ENCODE results near the gene FANCB. TPM values are rescaled to one million over a fixed set of nuclear protein-coding genes. Genes with fewer than 3 reads are reported as not detected.

Gene FANCB
- total RNA-seq, 1 experiment from 2014 or later: 11.6 TPM

GRCh38 chrX:14915596-14915995, 42.7 kb upstream of the FANCB start:
- Histone ChIP-seq H3K36me3 (ENCODE audit: low read depth, low read length) (peaks cover 5% of the 10 kb centered on the region; the same call in 1 of the 2 replicates), H3K9me3 (ENCODE audit: low read length) (no peaks in the 10 kb centered on the region), H2AFZ (ENCODE audit: low read length) (no peak overlapping the region), H3K79me2 (ENCODE audit: low read length) (no peaks in the 10 kb centered on the region), H3K4me2 (ENCODE audit: low read length) (peak overlapping the region; percentile 33; the same call in 1 of the 2 replicates), H4K20me1 (ENCODE audit: low read length) (no peaks in the 10 kb centered on the region), H3K9ac (ENCODE audit: low read length) (no peak overlapping the region), H3K27ac (ENCODE audit: low read length) (peak overlapping the region; percentile 41; the same call in 1 of the 2 replicates), H3F3A (ENCODE audit: low read length, unreplicated experiment) (no peaks in the 10 kb centered on the region), H3K27me3 (ENCODE audit: low read length) (no peaks in the 10 kb centered on the region), H3K9me2 (replicated peaks; ENCODE audit: low read length) (no peaks in the 10 kb centered on the region), H3K4me3 (ENCODE audit: low read length) (no peak overlapping the region), H3K4me1 (ENCODE audit: insufficient read depth, low read length) (peaks cover 17% of the 10 kb centered on the region)
- peak; percentile 28 for DNase-seq
- ChIA-PET POLR2A (ENCODE audit: unreplicated experiment) (no interaction called here), CTCF (no interaction called here)
- no peak for TF ChIP-seq CTCF (conservative IDR thresholded peaks at IDR 0.05; ENCODE audit: low read depth, low read length)
- no peak for TF ChIP-seq EZH2phosphoT487 (IDR thresholded peaks at IDR 0.05; ENCODE audit: borderline replicate concordance, low read length)
- no peak for TF ChIP-seq EZH2 (IDR thresholded peaks at IDR 0.05; ENCODE audit: low read length, unreplicated experiment)
- intact Hi-C loops (cut with micrococcal nuclease): no loop called here
- BruUV-seq (replicated peaks): no TSS peak
- no peak for ATAC-seq

GRCh38 chrX:14913241-14913640, 40.4 kb upstream of the FANCB start:
- ATAC-seq: no peak
- CTCF ChIA-PET: no interaction called here
- H3K4me1 ChIP-seq (ENCODE audit: insufficient read depth, low read length): peaks cover 17% of the 10 kb centered on the region

More at GRCh38 chrX:14913241-14913640, 40.4 kb upstream of the FANCB start:
- no TSS peak for BruUV-seq (replicated peaks)
- Histone ChIP-seq H3K9me3 (ENCODE audit: low read length) (no peaks in the 10 kb centered on the region), H3K79me2 (ENCODE audit: low read length) (no peaks in the 10 kb centered on the region), H3K4me2 (ENCODE audit: low read length) (no peak overlapping the region), H2AFZ (ENCODE audit: low read length) (no peak overlapping the region), H3K27ac (ENCODE audit: low read length) (no peak overlapping the region), H3K9me2 (replicated peaks; ENCODE audit: low read length) (no peaks in the 10 kb centered on the region), H3K9ac (ENCODE audit: low read length) (no peak overlapping the region), H3F3A (ENCODE audit: low read length, unreplicated experiment) (no peaks in the 10 kb centered on the region), H3K27me3 (ENCODE audit: low read length) (no peaks in the 10 kb centered on the region), H3K36me3 (ENCODE audit: low read depth, low read length) (peaks cover 5% of the 10 kb centered on the region; the same call in 1 of the 2 replicates), H4K20me1 (ENCODE audit: low read length) (no peaks in the 10 kb centered on the region), H3K4me3 (ENCODE audit: low read length) (no peak overlapping the region)
- POLR2A ChIA-PET (ENCODE audit: unreplicated experiment): no interaction called here
- intact Hi-C loops (cut with micrococcal nuclease): no loop called here
- peak; percentile 3 for DNase-seq
- TF ChIP-seq EZH2 (IDR thresholded peaks at IDR 0.05; ENCODE audit: low read length, unreplicated experiment) (no peak), CTCF (conservative IDR thresholded peaks at IDR 0.05; ENCODE audit: low read depth, low read length) (no peak), EZH2phosphoT487 (IDR thresholded peaks at IDR 0.05; ENCODE audit: borderline replicate concordance, low read length) (no peak)

Data from PC-3 (cell line).